ENCODE measurements around the gene SORCS3. TPM values are rescaled to one million over a fixed set of nuclear protein-coding genes. Genes with fewer than 3 reads are reported as not detected.

The SORCS3 gene
- total RNA-seq, 1 experiment from 2014 or later, result not detected

DNA sequence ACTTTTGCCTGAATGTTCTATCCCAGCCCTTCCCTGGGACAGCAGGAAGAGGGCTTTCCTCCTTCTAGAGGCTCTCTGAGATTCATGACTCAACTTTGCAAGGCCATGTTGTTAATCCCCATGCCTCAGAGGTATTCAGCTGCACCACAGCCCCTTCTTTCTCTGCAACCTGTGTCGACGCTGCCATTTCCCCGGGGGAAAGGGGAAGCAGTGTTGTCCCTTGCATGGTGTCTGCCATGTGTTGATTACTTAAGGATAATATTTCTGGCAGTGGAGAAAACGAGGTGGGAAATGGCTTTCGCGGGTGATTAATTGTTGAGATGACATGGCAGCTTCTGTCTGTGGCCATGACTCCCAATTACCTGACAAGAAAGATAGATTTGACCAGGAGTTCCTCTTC is 133.1 kb downstream of the SORCS3 start:
- Mint-ChIP-seq H3K36me3 (ENCODE audit: insufficient read depth, unreplicated experiment) (no peaks in the 10 kb centered on the region), H3K27me3 (ENCODE audit: insufficient read depth, unreplicated experiment) (no peaks in the 10 kb centered on the region), H3K9me3 (ENCODE audit: unreplicated experiment) (no peaks in the 10 kb centered on the region), H3K27ac (ENCODE audit: low read depth, unreplicated experiment) (no peak overlapping the region), H3K4me1 (ENCODE audit: insufficient read depth, unreplicated experiment) (no peaks in the 10 kb centered on the region), H3K4me3 (ENCODE audit: unreplicated experiment) (no peak overlapping the region)
- intact Hi-C loops (cut with micrococcal nuclease), result no loop called here
- CTCF ChIA-PET, result interaction anchor here (0.6 kb wide), 1 partner anchor 160 kb away, joined by 7 read pairs; no protein-coding TSS in a partner anchor
- DNase-seq (ENCODE audit: unreplicated experiment), result no peak
- POLR2A ChIA-PET, result no interaction called here
- TF ChIP-seq, protein P1, sequence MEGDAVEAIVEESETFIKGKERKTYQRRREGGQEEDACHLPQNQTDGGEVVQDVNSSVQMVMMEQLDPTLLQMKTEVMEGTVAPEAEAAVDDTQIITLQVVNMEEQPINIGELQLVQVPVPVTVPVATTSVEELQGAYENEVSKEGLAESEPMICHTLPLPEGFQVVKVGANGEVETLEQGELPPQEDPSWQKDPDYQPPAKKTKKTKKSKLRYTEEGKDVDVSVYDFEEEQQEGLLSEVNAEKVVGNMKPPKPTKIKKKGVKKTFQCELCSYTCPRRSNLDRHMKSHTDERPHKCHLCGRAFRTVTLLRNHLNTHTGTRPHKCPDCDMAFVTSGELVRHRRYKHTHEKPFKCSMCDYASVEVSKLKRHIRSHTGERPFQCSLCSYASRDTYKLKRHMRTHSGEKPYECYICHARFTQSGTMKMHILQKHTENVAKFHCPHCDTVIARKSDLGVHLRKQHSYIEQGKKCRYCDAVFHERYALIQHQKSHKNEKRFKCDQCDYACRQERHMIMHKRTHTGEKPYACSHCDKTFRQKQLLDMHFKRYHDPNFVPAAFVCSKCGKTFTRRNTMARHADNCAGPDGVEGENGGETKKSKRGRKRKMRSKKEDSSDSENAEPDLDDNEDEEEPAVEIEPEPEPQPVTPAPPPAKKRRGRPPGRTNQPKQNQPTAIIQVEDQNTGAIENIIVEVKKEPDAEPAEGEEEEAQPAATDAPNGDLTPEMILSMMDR (IDR thresholded peaks at IDR 0.05; ENCODE audit: unreplicated experiment), result no peak
- no TSS peak for BruUV-seq (replicated peaks)

DNA sequence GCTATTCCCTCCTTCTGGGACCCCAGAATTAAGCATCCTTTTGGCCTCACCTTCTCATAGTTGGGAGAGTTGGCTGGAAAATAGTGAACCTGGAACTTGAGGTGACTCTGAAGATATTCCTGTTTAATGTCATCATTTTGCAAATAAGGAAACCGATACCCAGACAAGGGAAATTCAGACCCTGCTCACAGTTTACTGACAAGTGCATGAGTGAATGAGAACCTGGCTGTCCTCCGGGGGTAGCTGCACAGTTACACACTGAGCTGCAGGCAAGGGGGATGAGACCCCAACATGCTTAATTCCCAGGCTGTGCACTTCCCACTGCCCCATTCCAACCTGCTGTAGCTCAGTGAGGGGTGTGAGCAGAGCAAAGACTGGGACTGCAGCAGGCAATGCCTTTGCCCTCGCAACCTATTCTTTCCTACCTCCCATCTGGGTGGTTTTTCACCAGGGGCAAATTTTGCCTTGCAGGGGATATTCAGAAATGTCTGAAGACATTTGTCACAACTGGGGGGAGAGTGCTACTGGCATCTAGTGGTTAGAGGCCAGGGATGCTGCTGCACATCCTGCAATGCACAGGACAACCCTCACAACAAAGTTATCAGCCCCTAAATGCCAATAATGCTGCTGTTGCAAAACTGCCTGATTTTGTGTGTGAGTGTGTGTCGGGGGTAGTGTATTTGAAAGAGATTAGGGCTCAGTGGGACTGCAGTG is 136.2 kb downstream of the SORCS3 start:
- no TSS peak for BruUV-seq (replicated peaks)

DNA sequence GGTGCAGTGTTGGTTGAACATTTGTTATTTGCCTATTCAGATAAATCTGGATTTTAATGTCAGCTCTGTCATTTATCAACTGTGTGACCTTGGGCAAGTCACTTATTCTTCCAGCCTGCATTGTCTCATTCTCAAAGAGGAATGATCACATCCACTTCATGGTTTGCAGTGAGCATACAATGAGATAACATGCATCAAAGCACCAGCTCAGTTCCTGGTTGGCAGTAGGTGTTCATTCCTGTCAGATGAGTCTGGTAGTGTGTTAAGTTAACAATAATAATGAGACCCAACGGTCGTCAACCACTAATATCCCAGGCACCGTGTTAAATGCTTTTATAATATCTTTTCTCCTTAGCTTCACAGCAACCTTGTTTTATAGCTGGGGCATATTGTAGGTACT is 137.3 kb downstream of the SORCS3 start:
- no peaks in the 10 kb centered on the region for H3K36me3 Mint-ChIP-seq (ENCODE audit: insufficient read depth, unreplicated experiment)
- no TSS peak for BruUV-seq (replicated peaks)

More for the DNA sequence above, 136.2 kb downstream of the SORCS3 start:
- intact Hi-C loops (cut with micrococcal nuclease), result no loop called here
- no peaks in the 10 kb centered on the region for H3K9me3 Mint-ChIP-seq (ENCODE audit: unreplicated experiment)
- H3K27me3 Mint-ChIP-seq (ENCODE audit: insufficient read depth, unreplicated experiment), result no peaks in the 10 kb centered on the region
- DNase-seq (ENCODE audit: unreplicated experiment), result no peak
- no peak overlapping the region for H3K27ac Mint-ChIP-seq (ENCODE audit: low read depth, unreplicated experiment)
- H3K4me1 Mint-ChIP-seq (ENCODE audit: insufficient read depth, unreplicated experiment), result no peaks in the 10 kb centered on the region
- ChIA-PET CTCF (interaction anchor here (0.6 to 1.9 kb wide), 2 partner anchors 8 to 118 kb away, joined by 3 to 5 read pairs; no protein-coding TSS in a partner anchor), POLR2A (no interaction called here)
- TF ChIP-seq, protein P1 (IDR thresholded peaks at IDR 0.05; ENCODE audit: unreplicated experiment), result no peak
- H3K36me3 Mint-ChIP-seq (ENCODE audit: insufficient read depth, unreplicated experiment), result no peaks in the 10 kb centered on the region
- H3K4me3 Mint-ChIP-seq (ENCODE audit: unreplicated experiment), result no peak overlapping the region

DNA sequence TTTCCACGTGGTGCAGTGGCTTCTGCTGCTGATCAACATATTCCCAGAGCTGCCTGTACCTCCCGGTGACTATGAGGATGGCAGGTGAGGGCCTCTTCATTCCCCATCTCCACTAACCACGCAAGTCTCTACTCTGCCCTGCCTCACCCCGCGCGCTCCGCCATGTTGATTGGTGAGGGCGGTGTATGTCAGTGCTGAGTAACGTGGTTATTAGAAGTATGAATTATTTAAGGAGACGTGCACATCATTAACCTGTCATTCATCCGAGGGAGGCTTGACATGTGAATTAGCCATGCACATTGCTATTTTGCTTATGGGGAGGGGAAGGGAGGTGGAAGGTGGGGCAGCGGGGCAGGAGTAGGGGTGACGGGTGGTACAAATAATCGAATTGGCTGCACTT is 138.6 kb downstream of the SORCS3 start:
- H3K9me3 Mint-ChIP-seq (ENCODE audit: unreplicated experiment), result no peaks in the 10 kb centered on the region
- POLR2A ChIA-PET, result no interaction called here
- CTCF ChIA-PET, result interaction anchor here (0.6 to 1.0 kb wide), 3 partner anchors 16 to 374 kb away, joined by 3 to 4 read pairs (median 3); no protein-coding TSS in a partner anchor
- H3K27ac Mint-ChIP-seq (ENCODE audit: low read depth, unreplicated experiment), result no peak overlapping the region
- H3K4me3 Mint-ChIP-seq (ENCODE audit: unreplicated experiment), result no peak overlapping the region
- no peak for DNase-seq (ENCODE audit: unreplicated experiment)
- no peaks in the 10 kb centered on the region for H3K27me3 Mint-ChIP-seq (ENCODE audit: insufficient read depth, unreplicated experiment)
- no peaks in the 10 kb centered on the region for H3K4me1 Mint-ChIP-seq (ENCODE audit: insufficient read depth, unreplicated experiment)
- intact Hi-C loops (cut with micrococcal nuclease), result no loop called here
- no TSS peak for BruUV-seq (replicated peaks)
- no peaks in the 10 kb centered on the region for H3K36me3 Mint-ChIP-seq (ENCODE audit: insufficient read depth, unreplicated experiment)
- TF ChIP-seq, protein P1 (IDR thresholded peaks at IDR 0.05; ENCODE audit: unreplicated experiment), result no peak

More for the DNA sequence above, 137.3 kb downstream of the SORCS3 start:
- H3K4me1 Mint-ChIP-seq (ENCODE audit: insufficient read depth, unreplicated experiment), result no peaks in the 10 kb centered on the region
- TF ChIP-seq, protein P1 (IDR thresholded peaks at IDR 0.05; ENCODE audit: unreplicated experiment), result no peak
- ChIA-PET CTCF (interaction anchor here (0.5 to 1.9 kb wide), 3 partner anchors 9 to 1020 kb away, joined by 3 to 5 read pairs (median 3); no protein-coding TSS in a partner anchor), POLR2A (no interaction called here)
- no peaks in the 10 kb centered on the region for H3K27me3 Mint-ChIP-seq (ENCODE audit: insufficient read depth, unreplicated experiment)
- no peaks in the 10 kb centered on the region for H3K9me3 Mint-ChIP-seq (ENCODE audit: unreplicated experiment)
- no peak overlapping the region for H3K4me3 Mint-ChIP-seq (ENCODE audit: unreplicated experiment)
- intact Hi-C loops (cut with micrococcal nuclease), result no loop called here
- H3K27ac Mint-ChIP-seq (ENCODE audit: low read depth, unreplicated experiment), result no peak overlapping the region
- no peak for DNase-seq (ENCODE audit: unreplicated experiment)
